IMR-90 (cell line): ENCODE data around the gene SRCIN1. TPM values are rescaled to one million over a fixed set of nuclear protein-coding genes. Genes with fewer than 3 reads are reported as not detected.

Experiments used
- ATAC-seq: fragments of 200-7000 bp; cut with Tn5 transposase; 2 replicates; pipeline ENCODE4 v1.9.1; 2020; ENCODE audit warnings: low read depth, mild to moderate bottlenecking, moderate library complexity
- BruUV-seq: library from RNA; stranded (reverse); fragments of 400-500 nt; replicated peaks from 2 replicates; lab custom pipeline; 2021; lab: Mats Ljungman, UMichigan
- CTCF ChIA-PET: fragments of 300-600 bp; formaldehyde crosslinking; extraction: SDS; loops from one replicate; lab custom pipeline; 2021; ENCODE audit warnings: antibody characterized with exemption; lab: Yijun Ruan, JAX
- POLR2A ChIA-PET: fragments of 300-600 bp; sonication (Branson Sonifier 250); formaldehyde crosslinking; loops from one replicate; lab custom pipeline; 2022; ENCODE audit warnings: antibody characterized with exemption; ENCODE audit not compliant: unreplicated experiment; lab: Charles Lee
- DNase-seq: peaks from one replicate; pipeline ENCODE4 v3.0.0; 2013
- H2AFZ ChIP-seq: replicated peaks from 2 replicates; pipeline ENCODE3; 2013; ENCODE audit warnings: low read length, mild to moderate bottlenecking; ENCODE audit not compliant: poor library complexity
- H2AK5ac ChIP-seq: 2 replicates; pipeline ENCODE4 v1.6.1; 2013; ENCODE audit warnings: low read depth, low read length, inconsistent platforms
- H2AK9ac ChIP-seq: replicated peaks from 2 replicates; pipeline ENCODE3; 2013; ENCODE audit warnings: mild to moderate bottlenecking, low read depth, low read length, moderate library complexity; ENCODE audit not compliant: poor library complexity
- H2BK120ac ChIP-seq: 2 replicates; pipeline ENCODE4 v1.6.1; 2013; ENCODE audit warnings: low read depth, low read length, inconsistent platforms
- H2BK15ac ChIP-seq: 3 replicates; pipeline ENCODE4 v1.6.1; 2013; ENCODE audit warnings: low read depth, low read length, inconsistent platforms
- H2BK20ac ChIP-seq: 2 replicates; pipeline ENCODE4 v1.6.1; 2013; ENCODE audit warnings: low read depth, mild to moderate bottlenecking, inconsistent platforms, low read length, moderate library complexity
- H2BK5ac ChIP-seq: 2 replicates; pipeline ENCODE4 v1.6.1; 2013; ENCODE audit warnings: mild to moderate bottlenecking, low read depth, low read length, inconsistent platforms; ENCODE audit not compliant: poor library complexity, severe bottlenecking
- H3K14ac ChIP-seq: replicated peaks from 2 replicates; pipeline ENCODE4 v1.6.1; 2013; ENCODE audit warnings: low read depth, low read length, inconsistent platforms
- H3K18ac ChIP-seq: 2 replicates; pipeline ENCODE4 v1.6.1; 2013; ENCODE audit warnings: low read depth, low read length, control low read depth
- H3K23ac ChIP-seq: 2 replicates; pipeline ENCODE4 v1.6.1; 2013; ENCODE audit warnings: low read depth, low read length, inconsistent platforms
- H3K27ac ChIP-seq: 2 replicates; pipeline ENCODE4 v1.5.1; 2013; ENCODE audit warnings: mild to moderate bottlenecking, control low read depth, low read length; ENCODE audit not compliant: insufficient read depth
- H3K27me3 ChIP-seq: 2 replicates; pipeline ENCODE4 v1.6.1; 2013; ENCODE audit warnings: low read length; ENCODE audit not compliant: control insufficient read depth, insufficient read depth
- H3K36me3 ChIP-seq: 2 replicates; pipeline ENCODE4 v1.6.1; 2013; ENCODE audit warnings: low read length, mixed read lengths; ENCODE audit not compliant: control insufficient read depth, insufficient read depth
- H3K4ac ChIP-seq: 2 replicates; pipeline ENCODE4 v1.6.1; 2013; ENCODE audit warnings: low read depth, low read length, inconsistent platforms
- H3K4me1 ChIP-seq: 2 replicates; pipeline ENCODE4 v1.6.1; 2013; ENCODE audit warnings: low read length, mixed read lengths; ENCODE audit not compliant: control insufficient read depth, insufficient read depth
- H3K4me2 ChIP-seq: 2 replicates; pipeline ENCODE4 v1.6.1; 2013; ENCODE audit warnings: low read depth, mild to moderate bottlenecking, control low read depth, low read length, moderate library complexity
- H3K4me3 ChIP-seq: 2 replicates; pipeline ENCODE4 v1.5.1; 2013; ENCODE audit warnings: low read depth, mild to moderate bottlenecking, control low read depth, low read length, moderate library complexity; ENCODE audit not compliant: insufficient read depth
- H3K56ac ChIP-seq: 2 replicates; pipeline ENCODE4 v1.6.1; 2013; ENCODE audit warnings: low read length, inconsistent platforms; ENCODE audit not compliant: insufficient read depth; ENCODE audit errors: extremely low read depth
- H3K79me1 ChIP-seq, 2 experiments: 2 replicates each; pipeline ENCODE4 v1.6.1; 2013; ENCODE audit warnings: low read length in 2 of 2, inconsistent platforms in 1 of 2, low read depth in 1 of 2
- H3K9ac ChIP-seq: 2 replicates; pipeline ENCODE4 v1.6.1; 2013; ENCODE audit warnings: low read depth, low read length, control low read depth
- H3K9me1 ChIP-seq: 2 replicates; pipeline ENCODE4 v1.6.1; 2013; ENCODE audit warnings: low read length, inconsistent platforms; ENCODE audit not compliant: insufficient read depth
- H3K9me3 ChIP-seq: 2 replicates; pipeline ENCODE4 v1.6.1; 2013; ENCODE audit warnings: low read length; ENCODE audit not compliant: control insufficient read depth, insufficient read depth
- H4K20me1 ChIP-seq: 2 replicates; pipeline ENCODE4 v1.6.1; 2013; ENCODE audit warnings: low read length, inconsistent platforms; ENCODE audit not compliant: insufficient read depth
- H4K5ac ChIP-seq: 2 replicates; pipeline ENCODE4 v1.6.1; 2013; ENCODE audit warnings: mild to moderate bottlenecking, low read depth, low read length, control low read depth
- H4K8ac ChIP-seq, 2 experiments: 2 replicates each; pipeline ENCODE4 v1.6.1; 2013; ENCODE audit warnings: low read depth in 2 of 2, low read length in 2 of 2, control low read depth in 1 of 2, inconsistent platforms in 1 of 2
- H4K91ac ChIP-seq: 2 replicates; pipeline ENCODE4 v1.6.1; 2013; ENCODE audit warnings: low read depth, low read length, inconsistent platforms; ENCODE audit not compliant: insufficient read depth
- RCOR1 ChIP-seq: IDR thresholded peaks from 2 replicates; pipeline ENCODE4 v1.6.1; 2012; ENCODE audit warnings: mild to moderate bottlenecking, low read length, improper control_type of control experiment; ENCODE audit not compliant: insufficient replicate concordance
- WGBS, 2 experiments: methylation state at CpG; one replicate each; pipeline versions ENCODE4 v1.1.5 to v1.1.7; 2013; ENCODE audit warnings: missing lambda C conversion rate in 2 of 2; ENCODE audit not compliant: insufficient read length in 1 of 2; ENCODE audit errors: extremely low coverage in 2 of 2; 5-methylcytosine and 5-hydroxymethylcytosine counted together
- dilution Hi-C: fragments of 300-500 bp; cut with HindIII; formaldehyde crosslinking; loops from one replicate; pipeline ENCODE4 v1.14.3; 2018; ENCODE audit warnings: low sequenced_read_pairs; ENCODE audit not compliant: unreplicated experiment
- in situ Hi-C: fragments of 300-500 bp; cut with MboI; formaldehyde crosslinking; loops from 3 replicates; pipeline ENCODE4 v1.14.3; 2019; ENCODE audit warnings: low sequenced_read_pairs, inconsistent platforms, mixed read lengths
- intact Hi-C: fragments of 100-400 bp; cut with micrococcal nuclease; formaldehyde crosslinking; loops from 2 replicates; pipeline ENCODE4 v1.10.0; 2022
- polyA plus RNA-seq, 3 experiments: library from polyadenylated mRNA; depleted of rRNA; stranded (reverse); fragments of >200 nt; gene quantifications; 2 replicates each; pipeline ENCODE4 v1.2.3, GENCODE V29; 2012; ENCODE audit warnings: low replicate concordance in 1 of 3
- total RNA-seq: library from RNA; depleted of rRNA; stranded (reverse); fragments of >200 nt; gene quantifications from 2 replicates; pipeline ENCODE4 v1.2.3, GENCODE V29; 2012

Gene SRCIN1
- total and polyA plus RNA-seq, 2 of the 4 experiments (the other 2 are of a cell fraction), result not detected

- no peak overlapping the region for H4K91ac ChIP-seq
- ChIA-PET POLR2A (no interaction called here), CTCF (interaction anchor here (1.4 kb wide), 1 partner anchor 102 kb away, joined by 6 read pairs; no protein-coding TSS in a partner anchor)
- no peak overlapping the region for H3K56ac ChIP-seq
- no peak overlapping the region for H3K23ac ChIP-seq
- H3K4me1 ChIP-seq, result peaks cover 2% of the 10 kb centered on the region; the same call in 1 of the 2 replicates
- H3K27me3 ChIP-seq, result peaks cover 70% of the 10 kb centered on the region
- no peak overlapping the region for H2AK5ac ChIP-seq
- no peak overlapping the region for H3K14ac ChIP-seq
- no TSS peak for BruUV-seq
- no peak overlapping the region for H2BK20ac ChIP-seq
- no peak for TF ChIP-seq RCOR1
- peak overlapping the region; percentile 36 for H2AFZ ChIP-seq
- H3K9ac ChIP-seq, result no peak overlapping the region
- no peak overlapping the region for H3K4ac ChIP-seq
- H3K18ac ChIP-seq, result no peak overlapping the region
- H4K8ac ChIP-seq, result no peak overlapping the region
- in situ Hi-C loops, result loop anchor here (10.0 kb wide), 1 partner anchor 104 kb away; no protein-coding TSS in a partner anchor
- no peak overlapping the region for H2AK9ac ChIP-seq
- H3K79me1 ChIP-seq, result no peaks in the 10 kb centered on the region
- H3K4me2 ChIP-seq, result no peak overlapping the region
- dilution Hi-C loops, result no loop called here
- no peak overlapping the region for H4K5ac ChIP-seq
- peaks cover 8% of the 10 kb centered on the region; the same call in 1 of the 2 replicates for H4K20me1 ChIP-seq
- no peaks in the 10 kb centered on the region for H3K36me3 ChIP-seq
- peaks cover 6% of the 10 kb centered on the region; the same call in 1 of the 2 replicates for H3K9me3 ChIP-seq
- no peak overlapping the region for H2BK15ac ChIP-seq
- no peak overlapping the region for H3K4me3 ChIP-seq
- ATAC-seq (no peak), DNase-seq (peak; percentile 42)
- no peak overlapping the region for H2BK120ac ChIP-seq
- H2BK5ac ChIP-seq, result no peak overlapping the region
- no peaks in the 10 kb centered on the region for H3K9me1 ChIP-seq
- H3K27ac ChIP-seq, result no peak overlapping the region
- intact Hi-C loops, result no loop called here
- WGBS, 2 experiments, result 18% methylated on average over 5 of the region's 15 CpGs; no CpG with 5 or more reads in 1 of the 2 experiments
These were observed 45.0 kb downstream of the SRCIN1 start for GRCh38 chr17:38560503-38561318.
